Stimulated activated CD4-positive, alpha-beta T cell treated with anti-CD3 and anti-CD28 coated beads, Interleukin-12 subunit alpha, Interleukin-12 subunit beta, amount 100 ng/mL, for 48 hours (primary cell): ENCODE measurements around the gene FOLR1.
"Not testable (repeated sequence)": the region's sequence is repeated elsewhere in the genome, so short reads cannot be mapped to it uniquely, and the experiment has no call there.

Source experiments
- DNase-seq, 3 donors: peaks; one replicate each; pipeline ENCODE4 v3.0.0-alpha.2; 2020; ENCODE audit warnings: low read depth in 2 of 3, low spot score in 1 of 3

The FOLR1 gene

DNA sequence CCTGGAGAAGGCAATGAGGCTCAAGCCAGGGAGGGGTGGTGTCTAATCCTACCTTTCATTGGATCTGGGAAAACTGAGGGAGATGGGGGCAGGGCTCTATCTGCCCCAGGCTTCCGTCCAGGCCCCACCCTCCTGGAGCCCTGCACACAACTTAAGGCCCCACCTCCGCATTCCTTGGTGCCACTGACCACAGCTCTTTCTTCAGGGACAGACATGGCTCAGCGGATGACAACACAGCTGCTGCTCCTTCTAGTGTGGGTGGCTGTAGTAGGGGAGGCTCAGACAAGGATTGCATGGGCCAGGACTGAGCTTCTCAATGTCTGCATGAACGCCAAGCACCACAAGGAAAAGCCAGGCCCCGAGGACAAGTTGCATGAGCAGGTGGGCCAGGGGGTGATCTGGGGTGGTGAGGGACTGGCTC lies at the start of gene FOLR1:
FOLR1 (plus strand) TSS at position 180 of the 421 bp plus-strand sequence; CDS start at position 214, 34 bp downstream.
- no peak for DNase-seq

DNA sequence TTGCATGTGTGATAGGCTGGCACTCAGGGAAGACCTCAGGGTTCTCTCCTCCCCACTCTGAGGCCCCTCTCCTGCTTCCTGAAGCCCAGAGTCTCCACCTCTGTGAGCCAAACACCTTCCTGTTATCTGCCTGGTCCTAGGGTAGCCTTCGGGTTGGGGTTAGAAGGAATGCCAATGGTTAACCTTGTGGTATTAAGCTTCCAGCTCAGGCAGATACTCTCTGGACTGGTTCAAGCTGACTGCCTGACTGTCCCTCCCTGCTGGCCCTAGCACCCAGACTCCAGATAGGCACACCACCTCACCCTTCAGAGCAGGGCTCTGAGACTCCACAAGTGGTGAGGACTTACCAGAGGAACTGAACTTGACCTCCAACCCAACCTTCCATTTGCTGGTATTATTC lies 49.4 kb upstream of the FOLR1 start:
- not testable (repeated sequence) for DNase-seq

DNA sequence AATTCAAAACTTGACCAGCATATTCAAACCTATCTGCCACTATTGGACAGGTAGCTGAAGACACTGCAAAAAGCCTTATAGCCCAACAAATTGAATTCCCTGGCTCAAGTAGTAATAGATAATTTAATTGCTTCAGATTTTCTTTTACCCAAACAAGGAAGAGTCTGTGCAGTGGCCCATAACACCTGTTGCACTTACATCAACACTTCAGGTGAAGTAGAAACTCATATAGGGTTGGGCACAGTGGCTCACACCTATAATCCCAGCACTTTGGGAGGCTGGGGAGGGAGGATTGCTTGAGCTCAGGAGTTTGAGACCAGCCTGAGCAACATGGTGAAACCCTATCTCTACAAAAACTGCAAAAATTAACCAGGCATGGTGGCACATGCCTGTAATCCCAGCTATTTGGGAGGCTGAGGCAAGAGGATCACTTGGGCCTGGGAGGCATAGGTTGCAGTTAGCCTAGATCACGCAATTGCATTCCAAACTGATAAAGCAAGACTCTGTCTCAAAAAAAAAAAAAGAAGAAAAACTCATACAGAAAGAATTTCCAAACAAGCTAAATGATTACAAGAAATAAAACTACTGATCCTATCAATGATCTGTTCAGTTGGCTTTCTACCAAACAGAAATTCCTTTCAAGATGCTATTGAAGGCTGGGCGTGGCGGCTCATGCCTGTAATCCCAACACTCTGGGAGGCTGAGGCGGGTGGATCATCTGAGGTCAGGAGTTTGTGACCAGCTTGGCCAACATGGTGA lies 47.0 kb upstream of the FOLR1 start:
- no peak for DNase-seq

DNA sequence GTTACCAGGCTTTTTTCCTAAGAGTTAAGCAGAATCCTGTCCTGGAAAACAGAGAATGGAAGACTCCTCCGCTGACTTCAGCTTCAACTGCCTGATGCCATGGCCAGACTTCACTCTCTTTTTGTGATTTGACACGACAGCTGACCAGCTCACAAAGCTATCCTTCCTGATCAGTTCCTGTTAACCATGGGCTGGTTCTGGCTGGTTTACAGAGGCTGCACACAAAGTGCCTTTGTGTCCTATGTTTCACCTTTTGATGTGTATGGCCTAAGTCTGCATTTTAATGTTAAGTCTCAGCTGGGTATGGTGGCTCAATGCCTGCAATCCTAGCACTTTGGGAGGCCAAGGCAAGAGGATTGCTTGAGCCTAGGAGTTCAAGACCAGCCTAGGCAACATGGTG lies 45.3 kb upstream of the FOLR1 start:
- DNase-seq: no peak

DNA sequence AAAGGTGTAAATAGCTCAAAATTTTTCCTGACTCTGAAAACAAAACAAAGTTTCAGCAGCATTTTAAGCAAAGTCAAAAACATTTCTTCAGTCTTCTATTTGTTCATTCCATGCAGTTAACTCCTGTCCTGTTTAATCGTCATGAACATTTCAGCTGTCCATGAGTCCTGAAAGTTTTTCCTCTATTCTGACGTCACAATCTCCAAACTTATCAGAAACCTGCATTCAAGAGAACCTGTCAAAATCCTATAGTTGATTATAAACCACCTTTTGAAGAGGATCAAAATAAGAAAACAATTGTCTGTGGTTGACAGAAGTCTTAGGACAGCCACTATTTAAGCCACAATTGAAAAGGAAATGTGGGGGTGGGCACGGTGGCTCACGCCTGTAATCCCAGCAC lies 41.1 kb upstream of the FOLR1 start:
- DNase-seq: no peak

DNA sequence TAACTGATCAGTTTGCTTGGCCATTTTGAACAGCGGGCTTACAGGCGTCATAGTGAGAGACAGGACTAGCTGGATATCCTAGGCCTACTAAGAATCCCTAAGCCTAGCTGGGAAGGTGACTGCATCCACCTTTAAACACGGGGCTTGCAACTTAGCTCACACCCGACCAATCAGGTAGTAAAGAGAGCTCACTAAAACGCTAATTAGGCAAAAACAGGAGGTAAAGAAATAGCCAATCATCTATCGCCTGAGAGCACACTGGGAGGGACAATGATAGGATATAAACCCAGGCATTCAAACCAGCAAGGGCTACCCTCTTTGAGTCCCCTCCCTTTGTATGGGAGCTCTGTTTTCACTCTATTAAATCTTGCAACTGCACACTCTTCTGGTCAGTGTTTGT lies 38.1 kb upstream of the FOLR1 start:
- not testable (repeated sequence) for DNase-seq

DNA sequence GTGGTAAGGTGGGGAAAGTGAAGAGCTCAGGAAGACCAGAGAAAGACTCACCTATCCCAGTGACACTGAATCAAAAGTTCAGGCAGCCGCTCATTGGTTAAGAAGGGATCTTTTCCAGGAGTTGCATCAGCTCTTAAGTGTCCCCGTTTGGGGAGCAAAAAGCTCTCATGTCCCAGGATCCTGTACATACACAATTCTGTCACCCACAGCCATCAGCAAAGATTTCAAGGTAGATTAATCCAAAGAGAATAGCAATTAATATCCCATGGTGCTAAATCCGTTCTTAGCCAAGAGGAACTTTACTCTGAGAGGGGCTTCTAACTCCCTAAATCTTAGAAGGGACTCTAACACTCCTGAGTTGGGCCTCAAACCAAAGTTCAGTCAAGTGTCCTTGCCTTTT lies 37.1 kb upstream of the FOLR1 start:
- no peak for DNase-seq

DNA sequence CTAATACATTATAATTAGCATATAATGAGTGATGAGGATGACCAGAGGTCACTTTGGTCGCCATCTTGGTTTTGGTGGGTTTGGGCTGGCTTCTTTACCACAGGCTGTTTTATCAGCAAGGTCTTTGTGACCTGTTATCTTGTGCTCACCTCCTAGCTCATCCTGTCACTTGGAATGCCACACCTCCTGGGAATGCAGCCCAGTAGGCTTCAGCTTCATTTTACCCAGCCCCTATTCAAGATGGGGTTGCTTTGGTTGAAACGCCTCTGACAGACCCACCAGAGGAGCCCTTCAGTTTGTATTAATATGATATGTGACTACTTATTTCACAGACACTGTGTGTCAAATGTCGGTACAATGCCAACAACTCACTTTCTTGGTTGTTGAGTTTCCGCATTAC lies 36.2 kb upstream of the FOLR1 start:
- no peak for DNase-seq

DNA sequence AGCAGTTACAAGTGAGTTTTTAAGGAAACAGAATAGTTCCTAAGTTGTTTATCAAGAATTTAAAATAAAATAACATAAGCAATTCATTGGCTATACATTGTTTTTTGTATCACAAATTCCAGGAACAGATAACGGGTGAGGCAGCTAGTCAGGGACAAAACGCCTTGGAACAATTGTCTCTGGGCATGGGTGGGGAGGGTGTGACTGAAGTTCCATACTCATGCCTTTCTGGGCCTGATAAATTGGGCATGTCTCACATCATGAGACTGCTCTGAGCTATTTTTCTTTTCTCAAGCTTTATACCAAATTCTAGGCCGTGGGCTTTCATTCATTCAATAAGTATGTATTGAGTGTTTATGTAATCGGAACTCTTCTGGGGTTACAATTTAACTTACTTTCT lies 34.8 kb upstream of the FOLR1 start:
- DNase-seq: no peak

DNA sequence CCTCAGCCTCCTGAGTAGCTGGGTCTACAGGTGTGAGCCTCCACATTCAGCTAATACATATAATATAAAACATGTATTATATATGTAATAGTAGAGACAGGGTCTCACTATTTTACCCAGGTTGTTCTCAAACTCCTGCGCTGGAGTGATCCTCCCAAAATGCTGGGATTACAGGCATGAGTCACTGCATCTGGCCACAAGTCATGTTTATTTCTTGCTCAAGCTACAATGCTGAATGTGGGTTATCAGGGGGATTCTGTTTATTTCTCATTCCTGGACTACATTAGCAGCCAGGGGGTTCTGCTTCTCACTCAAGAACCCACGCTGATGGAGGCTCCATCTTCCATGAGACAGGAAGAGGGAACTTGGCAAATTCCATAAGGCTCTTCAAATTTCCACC lies 31.6 kb upstream of the FOLR1 start:
- no peak for DNase-seq

DNA sequence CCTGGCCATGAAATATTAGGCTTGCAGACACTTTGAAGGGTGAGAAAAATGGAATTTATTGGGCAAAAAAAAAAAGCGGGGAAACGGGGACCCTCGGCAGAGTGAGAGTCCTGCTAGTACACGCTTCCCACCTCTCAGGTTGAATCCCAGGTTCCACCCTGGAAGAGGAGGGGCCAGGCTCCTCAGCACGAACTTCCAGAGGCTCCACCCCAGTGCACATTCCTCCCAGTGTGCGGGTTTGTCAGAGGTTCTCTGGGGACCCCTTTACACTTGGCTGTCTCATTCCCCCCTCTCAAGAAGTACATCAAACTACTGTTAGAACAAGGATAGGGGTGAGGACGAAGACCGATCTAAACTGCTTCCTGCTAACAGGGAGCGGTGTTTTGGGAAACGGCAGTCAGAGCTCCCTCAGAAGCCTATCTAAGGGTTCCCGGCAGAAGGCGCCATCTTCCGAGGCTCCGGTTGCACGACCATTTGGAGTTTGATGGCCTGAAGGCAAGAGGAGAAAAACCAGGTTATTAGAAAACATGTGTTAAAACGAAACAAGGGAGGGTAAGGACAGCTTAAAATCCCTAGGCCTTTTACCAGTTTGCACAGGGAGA lies 28.9 kb upstream of the FOLR1 start:
- no peak for DNase-seq

DNA sequence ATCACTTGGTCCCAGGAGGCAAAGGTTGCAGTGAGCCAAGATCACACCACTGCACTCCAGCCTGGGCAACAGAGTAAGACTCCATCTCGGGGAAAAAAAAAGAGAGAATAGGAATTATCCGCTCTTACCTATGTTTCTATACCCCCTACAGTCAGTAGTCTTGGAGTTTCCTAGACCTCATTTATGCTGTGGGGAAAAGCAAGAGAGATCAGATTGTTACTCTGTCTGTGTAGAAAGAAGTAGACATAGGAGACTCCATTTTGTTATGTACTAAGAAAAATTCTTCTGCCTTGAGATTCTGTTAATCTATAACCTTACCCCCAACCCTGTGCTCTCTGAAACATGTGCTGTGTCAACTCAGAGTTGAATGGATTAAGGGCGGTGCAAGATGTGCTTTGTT lies 27.8 kb upstream of the FOLR1 start:
- not testable (repeated sequence) for DNase-seq

DNA sequence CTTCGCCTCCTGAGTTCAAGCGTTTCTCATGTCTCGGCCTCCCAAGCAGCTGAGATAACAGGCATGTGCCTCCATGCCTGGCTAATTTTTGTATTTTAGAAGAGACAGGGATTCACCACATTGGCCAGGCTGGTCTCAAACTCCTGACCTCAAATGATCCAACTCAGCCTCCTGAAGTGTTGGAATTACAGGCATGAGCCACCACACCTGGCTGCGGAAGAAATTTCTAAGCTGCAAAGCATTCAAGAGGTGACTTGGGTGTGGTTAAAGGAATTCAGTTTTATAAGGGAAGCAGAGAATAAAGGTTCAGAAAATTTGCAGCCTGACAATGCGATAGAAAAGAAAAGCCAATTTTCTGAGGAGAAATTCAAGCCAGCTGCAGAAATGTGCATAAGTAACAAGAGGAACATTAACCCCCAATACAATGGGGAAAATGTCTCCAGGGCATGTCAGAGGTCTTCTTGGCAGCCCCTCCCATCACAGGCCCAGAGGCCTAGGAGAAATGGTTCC lies 22.8 kb upstream of the FOLR1 start:
- not testable (repeated sequence) for DNase-seq

DNA sequence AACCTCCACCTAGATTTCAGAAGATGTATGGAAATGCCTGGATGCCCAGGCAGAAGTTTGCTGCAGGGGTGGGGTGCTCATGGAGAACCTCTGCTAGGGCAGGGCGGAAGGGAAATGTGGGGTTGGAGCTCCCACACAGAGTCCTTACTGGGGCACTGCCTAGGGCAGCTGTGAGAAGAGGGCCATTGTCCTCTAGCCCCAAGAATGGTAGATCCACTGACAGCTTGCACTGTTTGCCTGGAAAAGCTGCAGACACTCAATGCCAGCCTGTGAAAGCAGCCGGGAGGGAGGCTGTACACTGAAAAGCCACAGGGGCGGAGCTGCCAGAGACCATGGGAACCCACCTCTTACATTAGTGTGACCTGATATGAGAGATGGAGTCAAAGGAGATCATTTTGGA lies 22.2 kb upstream of the FOLR1 start:
- DNase-seq: not testable (repeated sequence)

DNA sequence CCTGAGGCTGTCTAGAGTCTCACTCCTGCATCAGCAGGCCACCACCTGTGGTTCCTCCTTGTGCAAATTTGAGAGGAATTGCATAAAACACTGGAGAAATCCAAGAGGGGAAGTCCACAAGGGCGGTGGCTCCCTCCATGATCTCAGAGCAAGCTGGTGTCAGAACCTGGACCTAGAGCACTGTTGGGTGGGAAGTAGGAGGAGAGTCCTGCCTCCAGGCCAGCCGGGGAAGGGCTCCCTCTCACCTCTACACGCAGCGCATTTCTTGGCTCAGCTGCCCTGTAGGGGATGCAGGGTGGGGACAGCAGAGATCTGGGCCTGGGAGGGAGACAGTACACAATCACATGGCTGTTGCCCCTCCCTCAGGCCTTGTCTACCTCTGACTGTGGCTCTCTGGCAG lies 19.9 kb upstream of the FOLR1 start:
- not testable (repeated sequence) for DNase-seq

DNA sequence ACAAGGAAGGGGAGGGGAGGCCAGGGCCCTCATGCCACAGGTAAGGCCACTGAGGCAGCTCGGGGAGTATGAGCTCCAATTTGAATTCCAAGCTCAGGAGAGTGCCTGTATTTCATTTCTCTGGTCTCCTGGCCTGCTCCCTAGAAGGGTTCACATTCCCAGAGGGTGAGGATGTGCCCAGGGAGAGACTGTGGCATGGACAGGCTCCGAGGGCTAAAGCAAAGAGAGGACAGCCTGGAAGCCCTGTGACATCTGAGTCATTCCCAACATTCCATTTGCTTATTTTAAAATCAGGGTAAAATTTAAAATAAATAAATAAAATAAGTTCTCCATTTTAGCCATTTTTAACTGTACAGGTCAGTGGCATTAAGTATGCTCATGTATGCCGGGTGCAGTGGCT lies 18.6 kb upstream of the FOLR1 start:
- DNase-seq: no peak

DNA sequence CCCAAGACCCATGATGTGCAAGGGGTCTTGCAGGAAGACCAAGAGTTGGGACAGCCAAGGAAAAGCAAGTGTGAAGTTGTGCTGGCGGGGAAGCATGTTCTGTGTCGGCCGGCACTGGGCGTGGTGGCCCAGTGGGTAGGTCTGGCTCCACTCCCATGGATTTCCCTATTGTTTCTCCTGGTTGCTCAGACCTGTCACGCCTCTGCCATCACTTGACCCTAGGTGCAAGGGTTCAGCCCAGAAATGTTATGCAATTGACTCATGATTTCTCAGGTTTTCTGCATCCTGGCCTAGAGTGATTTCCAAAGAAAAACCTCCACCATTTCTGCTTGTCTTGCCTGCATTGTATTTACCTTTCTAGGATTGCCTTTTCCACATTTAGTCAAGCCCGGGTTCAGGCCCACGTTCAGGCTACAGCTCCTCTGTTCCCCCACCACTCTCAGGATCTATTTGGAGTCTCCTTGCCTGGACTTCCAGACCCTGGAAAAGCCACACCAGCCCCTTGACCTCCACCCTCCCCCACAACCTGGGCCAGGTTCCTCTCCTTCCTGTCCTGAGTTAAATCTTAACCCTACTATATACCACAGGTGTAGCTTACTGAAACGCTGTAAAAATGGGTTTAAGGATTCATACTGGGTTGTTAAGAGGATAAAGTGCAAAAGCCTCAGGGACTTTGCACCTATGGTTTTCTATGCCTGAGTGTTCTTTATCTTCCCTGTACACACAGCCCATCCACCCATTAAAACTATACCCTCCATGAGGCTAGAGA lies 17.5 kb upstream of the FOLR1 start:
- no peak for DNase-seq

DNA sequence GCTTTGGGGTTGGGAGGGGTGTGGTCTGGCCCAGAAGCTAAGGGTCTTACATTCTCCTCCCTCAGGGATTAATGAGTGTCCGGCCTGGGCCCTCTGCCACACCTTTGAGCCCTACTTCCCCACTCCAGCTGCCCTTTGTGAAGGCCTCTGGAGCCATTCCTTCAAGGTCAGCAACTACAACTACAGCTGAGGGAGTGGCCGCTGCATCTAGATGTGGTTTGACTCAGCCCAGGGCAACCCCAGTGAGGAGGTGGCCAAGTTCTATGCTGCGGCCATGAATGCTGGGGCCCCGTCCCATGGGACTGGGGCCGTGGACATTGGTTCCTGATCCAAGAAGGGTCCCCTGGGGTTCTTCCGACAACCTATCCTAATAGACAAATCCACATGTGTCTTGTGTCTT lies 14.3 kb upstream of the FOLR1 start:
- DNase-seq: no peak

DNA sequence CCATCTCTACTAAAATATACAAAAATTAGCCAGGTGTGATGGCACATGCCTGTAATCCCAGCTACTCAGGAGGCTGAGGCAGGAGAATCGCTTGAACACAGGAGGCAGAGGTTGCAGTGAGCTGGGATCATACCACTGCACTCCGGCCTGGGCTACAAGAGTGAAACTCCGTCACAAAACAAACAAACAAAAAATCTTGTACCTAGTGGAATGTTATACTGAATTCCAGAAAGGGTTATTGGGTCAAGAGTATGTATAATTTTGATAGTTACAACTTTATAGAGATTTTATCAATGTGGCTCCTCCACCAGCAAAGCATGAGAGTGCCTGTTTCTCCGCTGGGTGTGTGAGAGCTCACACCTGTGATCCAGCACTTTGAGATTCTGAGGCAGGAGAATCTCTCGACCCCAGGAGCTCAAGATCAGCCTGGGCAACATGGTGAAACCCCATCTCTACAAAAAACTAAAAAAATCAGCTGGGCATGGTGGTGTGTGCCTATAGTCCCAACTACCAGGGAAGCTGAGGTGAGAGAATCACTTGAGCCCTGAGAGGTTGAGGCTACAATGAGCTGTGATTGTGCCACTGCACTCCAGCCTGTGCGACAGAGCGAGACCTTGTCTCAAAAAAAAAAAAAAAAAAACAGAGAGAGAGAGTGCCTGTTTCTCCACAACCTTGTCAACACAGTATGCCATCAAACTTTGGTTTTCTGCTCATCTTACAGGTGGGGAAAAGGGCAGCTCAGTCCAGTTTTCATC lies 12.7 kb upstream of the FOLR1 start:
- DNase-seq: no peak

DNA sequence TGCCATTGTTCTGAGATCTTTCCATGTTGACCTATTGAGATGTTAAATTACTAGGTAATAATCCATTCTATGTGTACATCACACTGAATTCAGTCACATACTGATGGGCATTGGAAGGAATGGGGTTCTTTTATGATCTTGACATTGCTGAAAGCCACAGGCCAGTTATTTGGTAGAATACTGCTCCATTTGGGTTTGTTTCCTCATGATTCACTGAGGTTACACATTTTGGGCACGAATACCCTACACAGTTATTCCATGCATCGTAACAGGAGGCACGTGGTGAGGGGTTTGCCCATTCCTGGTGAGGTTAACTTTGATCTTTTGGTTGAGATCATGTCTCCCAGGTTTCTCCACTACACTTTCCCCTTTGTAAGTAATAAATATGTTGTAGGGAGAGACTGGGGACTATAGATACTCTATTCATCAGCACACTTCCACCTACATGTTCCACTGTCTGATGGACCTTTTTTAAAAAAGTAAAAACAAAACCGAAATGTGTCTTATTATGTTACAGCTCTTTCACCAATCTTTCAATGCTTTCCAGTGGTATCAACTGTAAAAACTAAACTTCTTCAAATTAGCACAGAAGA lies 12.0 kb upstream of the FOLR1 start:
- DNase-seq: peak in 2 of 3 donors; percentile 2 to 18
